Suprapubic skin (tissue), 4 donors: Measurements from ENCODE around the gene STAB2. TPM values are rescaled to one million over a fixed set of nuclear protein-coding genes. Genes with fewer than 3 reads are reported as not detected.

Source experiments
- DNase-seq, 2 donors: peaks; one replicate each; pipeline ENCODE4 v3.0.0-alpha.2; 2019; ENCODE audit warnings: low spot score in 2 of 2
- H3K27ac ChIP-seq: fragments of 200-600 bp; sonication (generic); one replicate; pipeline ENCODE4 v1.5.1; 2019
- H3K27me3 ChIP-seq: fragments of 200-600 bp; sonication (generic); one replicate; pipeline ENCODE4 v1.5.1; 2019
- H3K36me3 ChIP-seq: fragments of 200-600 bp; sonication (generic); one replicate; pipeline ENCODE4 v1.5.1; 2019
- H3K4me1 ChIP-seq: fragments of 200-600 bp; sonication (generic); one replicate; pipeline ENCODE4 v1.5.1; 2019
- H3K4me3 ChIP-seq: fragments of 200-600 bp; sonication (generic); one replicate; pipeline ENCODE4 v1.5.1; 2019; ENCODE audit warnings: mild to moderate bottlenecking
- H3K9me3 ChIP-seq: fragments of 200-600 bp; sonication (generic); one replicate; pipeline ENCODE4 v1.5.1; 2019
- EP300 ChIP-seq: sonication (generic); formaldehyde crosslinking; IDR thresholded peaks from one replicate; pipeline ENCODE4 v1.6.1; 2017; ENCODE audit warnings: antibody characterized with exemption
- POLR2A ChIP-seq, 2 donors: fragments of 450-650 bp; IDR thresholded peaks; one replicate each; pipeline ENCODE4 v1.6.1; 2017; ENCODE audit warnings: antibody characterized with exemption in 2 of 2, mild to moderate bottlenecking in 2 of 2, moderate library complexity in 2 of 2
- POLR2AphosphoS5 ChIP-seq, 3 donors: sonication (generic); formaldehyde crosslinking; IDR thresholded peaks; one replicate each; pipeline ENCODE4 v1.6.1; 2017; ENCODE audit warnings: antibody characterized with exemption in 3 of 3
- WGBS: methylation state at CpG from one replicate; pipeline ENCODE4 v1.1.5; 2018; 5-methylcytosine and 5-hydroxymethylcytosine counted together
- total RNA-seq, 4 donors: library from RNA; depleted of rRNA; stranded (reverse); fragments of >200 nt; gene quantifications; one replicate each; pipeline ENCODE4 v1.1.0, GENCODE V29; 2016
- TF ChIP-seq, protein P1 (sequence below), 2 donors: fragments of 200-600 bp in 1 of 2; fragments of 450-650 bp in 1 of 2; sonication (generic) in 1 of 2; IDR thresholded peaks; one replicate each; pipeline ENCODE4 v1.5.1; 2016 to 2019; ENCODE audit warnings: antibody characterized with exemption in 2 of 2, mild to moderate bottlenecking in 1 of 2, moderate library complexity in 1 of 2

Gene STAB2
- total RNA-seq, 4 donors from 2014 or later, result 0.34 TPM; not detected in 3

DNA sequence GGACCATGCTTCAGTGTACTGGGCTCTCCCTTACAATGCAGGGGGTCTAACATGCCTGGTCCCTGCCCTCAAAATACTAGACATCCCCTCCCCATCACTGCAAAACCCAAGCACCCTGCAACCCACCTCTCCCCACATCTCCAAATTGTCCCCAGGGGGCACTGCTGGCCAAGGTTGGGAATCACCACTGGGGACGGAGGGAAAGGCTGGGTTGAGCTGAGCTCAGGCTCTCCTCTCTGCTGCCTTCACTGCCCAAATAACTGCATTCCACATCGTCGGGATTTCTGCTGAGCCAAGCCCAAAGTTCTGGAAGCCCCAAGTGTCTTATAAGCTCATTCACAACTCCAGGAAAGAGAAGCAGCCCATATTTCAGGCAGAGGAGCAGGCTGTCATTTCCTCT lies 184.4 kb downstream of the STAB2 start:
- WGBS, result 29% methylated on average over 3 of the region's 3 CpGs
- no peak overlapping the region for H3K27ac ChIP-seq
- DNase-seq, result no peak

DNA sequence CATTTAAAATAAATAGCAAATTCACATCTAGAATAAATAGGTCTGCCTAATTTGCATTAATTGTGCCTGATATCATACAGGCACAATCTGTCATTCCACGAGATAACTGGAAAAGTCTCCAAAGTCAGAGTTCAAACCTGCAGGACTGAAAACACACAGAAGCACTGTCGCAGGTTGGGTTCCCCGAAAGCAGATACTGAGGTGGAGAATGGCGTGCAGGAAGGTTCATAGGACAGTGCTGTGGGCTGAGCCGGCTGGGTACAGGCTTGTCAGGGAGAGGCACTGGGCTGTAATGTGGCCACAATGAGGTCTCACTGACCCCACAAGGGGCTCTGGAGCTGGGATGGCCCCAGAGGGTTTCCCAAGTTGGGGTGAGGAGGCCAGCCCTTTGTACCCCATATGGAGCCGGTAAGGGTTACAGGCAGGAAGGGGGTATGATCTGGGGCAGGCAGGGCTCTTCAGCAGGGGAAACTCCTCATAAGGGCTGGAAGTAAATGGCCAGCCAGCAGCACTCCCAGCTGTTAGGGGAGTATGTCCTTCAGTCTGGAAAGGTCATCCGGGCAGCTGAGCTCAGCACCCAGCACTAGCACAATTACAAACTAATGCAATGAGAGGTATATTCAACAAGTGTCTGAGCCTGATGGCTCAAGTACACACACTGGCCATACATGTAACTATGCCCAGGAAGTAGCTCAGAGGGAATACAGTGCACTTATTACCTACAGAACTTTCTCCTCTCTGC lies 185.5 kb downstream of the STAB2 start:
- no peak overlapping the region for H3K4me3 ChIP-seq
- H3K9me3 ChIP-seq, result no peaks in the 10 kb centered on the region
- H3K36me3 ChIP-seq, result peaks cover 10% of the 10 kb centered on the region
- H3K4me1 ChIP-seq, result no peaks in the 10 kb centered on the region
- 89% methylated on average over 6 of the region's 7 CpGs for WGBS
- DNase-seq, result no peak
- no peaks in the 10 kb centered on the region for H3K27me3 ChIP-seq
- no peak overlapping the region for H3K27ac ChIP-seq
- TF ChIP-seq, protein P1, sequence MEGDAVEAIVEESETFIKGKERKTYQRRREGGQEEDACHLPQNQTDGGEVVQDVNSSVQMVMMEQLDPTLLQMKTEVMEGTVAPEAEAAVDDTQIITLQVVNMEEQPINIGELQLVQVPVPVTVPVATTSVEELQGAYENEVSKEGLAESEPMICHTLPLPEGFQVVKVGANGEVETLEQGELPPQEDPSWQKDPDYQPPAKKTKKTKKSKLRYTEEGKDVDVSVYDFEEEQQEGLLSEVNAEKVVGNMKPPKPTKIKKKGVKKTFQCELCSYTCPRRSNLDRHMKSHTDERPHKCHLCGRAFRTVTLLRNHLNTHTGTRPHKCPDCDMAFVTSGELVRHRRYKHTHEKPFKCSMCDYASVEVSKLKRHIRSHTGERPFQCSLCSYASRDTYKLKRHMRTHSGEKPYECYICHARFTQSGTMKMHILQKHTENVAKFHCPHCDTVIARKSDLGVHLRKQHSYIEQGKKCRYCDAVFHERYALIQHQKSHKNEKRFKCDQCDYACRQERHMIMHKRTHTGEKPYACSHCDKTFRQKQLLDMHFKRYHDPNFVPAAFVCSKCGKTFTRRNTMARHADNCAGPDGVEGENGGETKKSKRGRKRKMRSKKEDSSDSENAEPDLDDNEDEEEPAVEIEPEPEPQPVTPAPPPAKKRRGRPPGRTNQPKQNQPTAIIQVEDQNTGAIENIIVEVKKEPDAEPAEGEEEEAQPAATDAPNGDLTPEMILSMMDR (IDR thresholded peaks at IDR 0.05), result no peak
- TF ChIP-seq EP300, result no peak
- no peak for TF ChIP-seq POLR2AphosphoS5 (IDR thresholded peaks at IDR 0.05)
- no peak for TF ChIP-seq POLR2A (IDR thresholded peaks at IDR 0.05)

More for the DNA sequence above, 184.4 kb downstream of the STAB2 start:
- no peaks in the 10 kb centered on the region for H3K27me3 ChIP-seq
- H3K36me3 ChIP-seq, result peaks cover 3% of the 10 kb centered on the region
- H3K4me1 ChIP-seq, result no peaks in the 10 kb centered on the region
- no peaks in the 10 kb centered on the region for H3K9me3 ChIP-seq
- no peak overlapping the region for H3K4me3 ChIP-seq
- TF ChIP-seq POLR2A (IDR thresholded peaks at IDR 0.05) (no peak), POLR2AphosphoS5 (IDR thresholded peaks at IDR 0.05) (no peak), EP300 (no peak)
- TF ChIP-seq, protein P1 (IDR thresholded peaks at IDR 0.05), result no peak

DNA sequence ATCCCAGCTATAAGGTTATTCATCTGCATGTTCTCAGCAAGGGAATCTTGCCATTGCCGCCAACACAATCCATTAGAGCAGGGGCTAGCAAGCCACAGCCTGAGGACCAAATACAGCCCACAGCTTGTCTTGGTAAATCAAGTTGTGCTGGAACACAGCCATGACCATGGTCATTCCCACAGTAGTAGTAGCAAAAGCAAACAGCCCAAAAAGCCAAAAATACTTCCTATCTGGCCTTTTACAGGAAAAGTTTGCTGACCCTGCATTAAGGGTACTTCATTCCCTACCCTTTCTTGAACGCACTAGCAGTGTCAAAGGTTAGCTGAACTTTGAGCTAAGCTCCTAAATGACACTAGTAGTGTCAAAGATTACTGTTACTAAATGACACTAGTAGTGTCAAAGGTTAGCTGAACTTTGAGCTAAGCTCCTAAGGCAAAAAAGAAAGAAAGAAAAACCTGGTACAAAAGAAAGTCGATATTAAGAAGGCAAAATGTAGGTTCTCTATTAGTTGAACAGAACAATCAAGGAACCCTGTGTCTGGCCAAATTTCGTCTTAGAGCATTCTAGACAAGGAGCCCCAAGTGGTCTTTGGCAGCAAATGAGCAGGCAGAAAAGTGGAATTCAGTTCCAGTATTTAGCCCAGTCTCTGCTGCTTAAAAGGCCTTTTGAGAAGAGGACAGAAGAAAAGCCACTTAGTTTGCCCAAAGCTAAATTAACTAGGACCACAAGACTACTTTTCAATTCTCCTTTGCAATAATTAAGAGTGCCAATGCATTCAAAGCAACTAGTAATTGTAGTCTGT lies 186.2 kb downstream of the STAB2 start:
- no peaks in the 10 kb centered on the region for H3K27me3 ChIP-seq
- WGBS, result 71% methylated on average over 4 of the region's 4 CpGs
- H3K4me3 ChIP-seq, result no peak overlapping the region
- DNase-seq, result no peak
- H3K36me3 ChIP-seq, result peaks cover 18% of the 10 kb centered on the region
- H3K9me3 ChIP-seq, result no peaks in the 10 kb centered on the region
- no peak for TF ChIP-seq POLR2A (IDR thresholded peaks at IDR 0.05)
- TF ChIP-seq, protein P1 (IDR thresholded peaks at IDR 0.05), result no peak
- TF ChIP-seq POLR2AphosphoS5 (IDR thresholded peaks at IDR 0.05), result no peak
- TF ChIP-seq EP300, result no peak
- H3K4me1 ChIP-seq, result no peaks in the 10 kb centered on the region
- no peak overlapping the region for H3K27ac ChIP-seq

DNA sequence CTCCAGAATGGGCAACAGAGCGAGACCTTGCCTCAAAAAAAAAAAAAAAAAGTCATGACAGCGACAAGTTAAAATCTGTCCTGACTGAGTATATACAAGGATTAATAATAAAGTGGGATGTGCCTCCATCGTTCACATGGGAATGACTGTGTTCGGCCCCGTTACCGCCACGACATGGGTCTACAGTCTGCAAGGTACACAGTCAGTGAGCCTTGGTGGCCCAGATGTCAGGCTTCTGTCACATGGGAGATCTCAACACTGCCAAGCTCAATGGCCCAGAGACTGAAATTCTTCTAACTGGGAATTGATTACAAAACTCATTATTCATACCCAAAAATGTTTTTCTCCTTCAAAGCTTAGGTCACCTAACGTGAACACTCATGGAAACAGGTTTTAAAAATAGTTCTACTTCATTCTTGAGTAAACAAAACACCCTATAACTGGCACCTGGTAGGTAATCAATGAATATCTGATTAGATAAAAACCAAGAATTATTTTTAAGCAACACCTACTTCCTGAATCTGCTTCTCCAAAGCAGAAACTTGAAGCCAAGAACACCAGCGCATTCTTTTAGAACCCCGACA lies 188.0 kb downstream of the STAB2 start:
- TF ChIP-seq, protein P1 (IDR thresholded peaks at IDR 0.05), result no peak
- no peak for TF ChIP-seq POLR2A (IDR thresholded peaks at IDR 0.05)
- TF ChIP-seq EP300, result no peak
- no peak for TF ChIP-seq POLR2AphosphoS5 (IDR thresholded peaks at IDR 0.05)
- no peaks in the 10 kb centered on the region for H3K27me3 ChIP-seq
- no peak overlapping the region for H3K4me3 ChIP-seq
- H3K9me3 ChIP-seq, result no peaks in the 10 kb centered on the region
- WGBS, result 85% methylated on average over 10 of the region's 10 CpGs
- peaks cover 32% of the 10 kb centered on the region for H3K36me3 ChIP-seq
- no peak for DNase-seq
- H3K27ac ChIP-seq, result no peak overlapping the region
- H3K4me1 ChIP-seq, result no peaks in the 10 kb centered on the region

DNA sequence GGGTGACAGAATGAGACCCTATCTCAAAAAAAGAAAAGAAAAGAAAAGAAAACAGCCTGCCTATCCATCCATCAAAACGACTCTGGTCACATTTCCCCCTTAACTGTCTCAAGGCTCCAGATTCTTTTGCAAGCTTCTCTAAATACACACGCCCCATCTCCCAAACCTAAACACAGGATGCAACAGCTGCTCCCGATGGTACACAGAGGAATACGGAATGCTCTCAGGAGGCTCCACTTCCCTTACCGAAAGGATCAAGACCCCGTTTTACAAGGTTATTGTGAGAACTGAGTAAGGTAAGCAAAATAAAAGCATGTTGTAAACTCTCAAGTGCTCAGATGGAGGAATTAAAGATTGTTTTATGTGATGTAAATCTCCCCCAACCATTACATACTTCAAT lies 191.7 kb downstream of the STAB2 start:
- Histone ChIP-seq H3K9me3 (no peaks in the 10 kb centered on the region), H3K27me3 (no peaks in the 10 kb centered on the region), H3K4me1 (no peaks in the 10 kb centered on the region), H3K27ac (no peak overlapping the region), H3K4me3 (no peak overlapping the region), H3K36me3 (peaks cover 41% of the 10 kb centered on the region)
- TF ChIP-seq EP300 (no peak), POLR2AphosphoS5 (IDR thresholded peaks at IDR 0.05) (no peak), POLR2A (IDR thresholded peaks at IDR 0.05) (no peak)
- TF ChIP-seq, protein P1 (IDR thresholded peaks at IDR 0.05), result no peak
- no peak for DNase-seq
- WGBS, result 89% methylated on average over 6 of the region's 6 CpGs
